Measurements from ENCODE around the gene EMP2. TPM values are rescaled to one million over a fixed set of nuclear protein-coding genes. Genes with fewer than 3 reads are reported as not detected.

The EMP2 gene
- total RNA-seq, 1 donor: 31.1 TPM

GRCh38 chr16:10522966-10523365, 57.4 kb downstream of the EMP2 start:
- no peak for TF ChIP-seq CTCF (IDR thresholded peaks at IDR 0.05; ENCODE audit: insufficient read depth, low read length)
- H3K4me3 ChIP-seq (ENCODE audit: low read depth, low read length): no peak overlapping the region
- DNase-seq (ENCODE audit: low read depth): no peak

- TF ChIP-seq CTCF (IDR thresholded peaks at IDR 0.05; ENCODE audit: insufficient read depth, low read length): peak; percentile 91
- peak; percentile 81 for DNase-seq (ENCODE audit: low read depth)
- no peak overlapping the region for H3K4me3 ChIP-seq (ENCODE audit: low read depth, low read length)
Observed at GRCh38 chr16:10521681-10522274, 58.6 kb downstream of the EMP2 start.

- TF ChIP-seq CTCF (IDR thresholded peaks at IDR 0.05; ENCODE audit: insufficient read depth, low read length): no peak
- no peak for DNase-seq (ENCODE audit: low read depth)
- no peak overlapping the region for H3K4me3 ChIP-seq (ENCODE audit: low read depth, low read length)
Observed at GRCh38 chr16:10520869-10521578, 59.4 kb downstream of the EMP2 start.

- TF ChIP-seq CTCF (IDR thresholded peaks at IDR 0.05; ENCODE audit: insufficient read depth, low read length): no peak
Observed at GRCh38 chr16:10519929-10520868, 60.2 kb downstream of the EMP2 start.

GRCh38 chr16:10519297-10519696, 61.1 kb downstream of the EMP2 start:
- DNase-seq (ENCODE audit: low read depth): no peak
- no peak for TF ChIP-seq CTCF (IDR thresholded peaks at IDR 0.05; ENCODE audit: insufficient read depth, low read length)
- H3K4me3 ChIP-seq (ENCODE audit: low read depth, low read length): no peak overlapping the region

More at GRCh38 chr16:10519929-10520868, 60.2 kb downstream of the EMP2 start:
- H3K4me3 ChIP-seq (ENCODE audit: low read depth, low read length): no peak overlapping the region
- no peak for DNase-seq (ENCODE audit: low read depth)

- H3K4me3 ChIP-seq (ENCODE audit: low read depth, low read length): no peak overlapping the region
- no peak for DNase-seq (ENCODE audit: low read depth)
- TF ChIP-seq CTCF (IDR thresholded peaks at IDR 0.05; ENCODE audit: insufficient read depth, low read length): no peak
Observed at GRCh38 chr16:10518479-10519041, 61.8 kb downstream of the EMP2 start.

Data from fibroblast of the aortic adventitia (primary cell).